Mesendoderm (in vitro differentiated cells): ENCODE measurements around the gene WIPF3.

Source experiments
- DNase-seq: peaks from one replicate; pipeline ENCODE4 v3.0.0; 2013
- H2AK5ac ChIP-seq: 2 replicates; pipeline ENCODE4 v1.6.1; 2013; ENCODE audit warnings: low read length, inconsistent platforms
- H2BK120ac ChIP-seq: 2 replicates; pipeline ENCODE4 v1.6.1; 2013; ENCODE audit warnings: low read depth, mild to moderate bottlenecking, low read length, moderate library complexity, mixed read lengths
- H2BK15ac ChIP-seq: replicated peaks from 2 replicates; pipeline ENCODE4 v1.6.1; 2013; ENCODE audit warnings: low read depth, mild to moderate bottlenecking, moderate library complexity
- H2BK5ac ChIP-seq: 2 replicates; pipeline ENCODE4 v1.6.1; 2013; ENCODE audit warnings: low read length, inconsistent platforms
- H3K18ac ChIP-seq: 2 replicates; pipeline ENCODE4 v1.6.1; 2013; ENCODE audit warnings: mild to moderate bottlenecking, low read length, mixed read lengths
- H3K23ac ChIP-seq: one replicate; pipeline ENCODE4 v1.6.1; 2013; ENCODE audit warnings: low read length
- H3K27ac ChIP-seq: 2 replicates; pipeline ENCODE4 v1.5.1; 2013; ENCODE audit warnings: low read depth, mild to moderate bottlenecking, inconsistent platforms, low read length, moderate library complexity
- H3K27me3 ChIP-seq: 2 replicates; pipeline ENCODE4 v1.6.1; 2013; ENCODE audit warnings: low read length, control low read depth, mild to moderate bottlenecking, inconsistent platforms; ENCODE audit not compliant: insufficient read depth, poor library complexity
- H3K36me3 ChIP-seq: 2 replicates; pipeline ENCODE4 v1.6.1; 2013; ENCODE audit warnings: low read length, inconsistent platforms; ENCODE audit not compliant: control insufficient read depth, insufficient read depth
- H3K4ac ChIP-seq: one replicate; pipeline ENCODE4 v1.6.1; 2013; ENCODE audit warnings: low read depth, mild to moderate bottlenecking, low read length, moderate library complexity
- H3K4me1 ChIP-seq: 2 replicates; pipeline ENCODE4 v1.6.1; 2013; ENCODE audit warnings: low read depth, low read length, inconsistent platforms; ENCODE audit not compliant: control insufficient read depth
- H3K4me2 ChIP-seq: 2 replicates; pipeline ENCODE4 v1.6.1; 2013; ENCODE audit warnings: low read length
- H3K4me3 ChIP-seq: 2 replicates; pipeline ENCODE4 v1.5.1; 2013; ENCODE audit warnings: mild to moderate bottlenecking, low read length
- H3K56ac ChIP-seq: one replicate; pipeline ENCODE4 v1.6.1; 2013; ENCODE audit warnings: low read length
- H3K79me1 ChIP-seq: 2 replicates; pipeline ENCODE4 v1.6.1; 2013; ENCODE audit warnings: low read length, inconsistent platforms
- H3K79me2 ChIP-seq: 2 replicates; pipeline ENCODE4 v1.6.1; 2013; ENCODE audit warnings: mild to moderate bottlenecking, low read length; ENCODE audit not compliant: control insufficient read depth, insufficient read depth
- H3K9ac ChIP-seq: 2 replicates; pipeline ENCODE4 v1.6.1; 2013; ENCODE audit warnings: low read length, inconsistent platforms
- H4K5ac ChIP-seq: one replicate; pipeline ENCODE4 v1.6.1; 2013; ENCODE audit warnings: low read length
- H4K8ac ChIP-seq: one replicate; pipeline ENCODE4 v1.6.1; 2013; ENCODE audit warnings: low read depth, mild to moderate bottlenecking, control low read depth, low read length, moderate library complexity
- WGBS: extraction: QIAGEN DNeasy Blood & Tissue Kit; methylation state at CpG from one replicate; pipeline ENCODE4 v1.1.7; 2013; ENCODE audit warnings: low lambda C conversion rate, missing lambda C conversion rate; ENCODE audit not compliant: insufficient coverage; ENCODE audit errors: extremely low coverage; 5-methylcytosine and 5-hydroxymethylcytosine counted together

The WIPF3 gene

GRCh38 chr7:29818308-29818707 is 12.0 kb downstream of the WIPF3 start:
- Histone ChIP-seq H3K9ac (no peak overlapping the region), H3K36me3 (no peaks in the 10 kb centered on the region), H3K4ac (no peak overlapping the region), H4K8ac (no peak overlapping the region), H3K4me3 (no peak overlapping the region), H2BK5ac (no peak overlapping the region), H4K5ac (no peak overlapping the region), H3K27me3 (no peaks in the 10 kb centered on the region), H2AK5ac (no peak overlapping the region), H3K79me1 (no peaks in the 10 kb centered on the region), H3K18ac (no peak overlapping the region), H2BK120ac (no peak overlapping the region), H3K27ac (no peak overlapping the region), H2BK15ac (no peak overlapping the region), H3K4me1 (no peaks in the 10 kb centered on the region), H3K23ac (no peak overlapping the region), H3K56ac (no peak overlapping the region), H3K79me2 (no peaks in the 10 kb centered on the region), H3K4me2 (no peak overlapping the region)
- DNase-seq: no peak
- no CpG with 5 or more reads among the region's 6 CpGs for WGBS

- H4K8ac ChIP-seq: peak overlapping the region; percentile 86
- no peak overlapping the region for H3K23ac ChIP-seq
- no peak overlapping the region for H3K9ac ChIP-seq
- no peak overlapping the region for H3K4ac ChIP-seq
- no peak overlapping the region for H3K4me3 ChIP-seq
- H2BK15ac ChIP-seq: no peak overlapping the region
- no peak overlapping the region for H2BK5ac ChIP-seq
- DNase-seq: peak; percentile 8
- no CpG with 5 or more reads among the region's 7 CpGs for WGBS
- no peak overlapping the region for H2AK5ac ChIP-seq
- H3K27ac ChIP-seq: no peak overlapping the region
- no peaks in the 10 kb centered on the region for H3K27me3 ChIP-seq
- H3K56ac ChIP-seq: no peak overlapping the region
- no peak overlapping the region for H3K18ac ChIP-seq
- H3K4me2 ChIP-seq: no peak overlapping the region
- no peaks in the 10 kb centered on the region for H3K79me1 ChIP-seq
- no peak overlapping the region for H4K5ac ChIP-seq
- no peak overlapping the region for H2BK120ac ChIP-seq
- H3K4me1 ChIP-seq: no peaks in the 10 kb centered on the region
- no peaks in the 10 kb centered on the region for H3K79me2 ChIP-seq
- H3K36me3 ChIP-seq: no peaks in the 10 kb centered on the region
Observed at GRCh38 chr7:29825775-29826529, 19.6 kb downstream of the WIPF3 start.

GRCh38 chr7:29826530-29826822 is 20.2 kb downstream of the WIPF3 start:
- no peak overlapping the region for H3K9ac ChIP-seq
- no peaks in the 10 kb centered on the region for H3K79me1 ChIP-seq
- no peak overlapping the region for H3K4me2 ChIP-seq
- H3K56ac ChIP-seq: no peak overlapping the region
- H2AK5ac ChIP-seq: no peak overlapping the region
- no peaks in the 10 kb centered on the region for H3K79me2 ChIP-seq
- no peak for DNase-seq
- H3K4me1 ChIP-seq: no peaks in the 10 kb centered on the region
- H3K4me3 ChIP-seq: no peak overlapping the region
- WGBS: no CpG with 5 or more reads among the region's 2 CpGs
- no peak overlapping the region for H4K5ac ChIP-seq
- no peak overlapping the region for H2BK120ac ChIP-seq
- no peak overlapping the region for H3K23ac ChIP-seq
- no peak overlapping the region for H3K18ac ChIP-seq
- no peak overlapping the region for H3K27ac ChIP-seq
- no peaks in the 10 kb centered on the region for H3K36me3 ChIP-seq
- no peak overlapping the region for H4K8ac ChIP-seq
- H3K4ac ChIP-seq: no peak overlapping the region
- no peak overlapping the region for H2BK15ac ChIP-seq
- H2BK5ac ChIP-seq: no peak overlapping the region
- H3K27me3 ChIP-seq: no peaks in the 10 kb centered on the region

- no peak overlapping the region for H3K4me2 ChIP-seq
- no peak overlapping the region for H3K18ac ChIP-seq
- no peak overlapping the region for H4K5ac ChIP-seq
- no peaks in the 10 kb centered on the region for H3K79me2 ChIP-seq
- H3K27ac ChIP-seq: no peak overlapping the region
- H3K23ac ChIP-seq: no peak overlapping the region
- H2BK15ac ChIP-seq: no peak overlapping the region
- no peak overlapping the region for H3K56ac ChIP-seq
- H3K4me3 ChIP-seq: no peak overlapping the region
- no peaks in the 10 kb centered on the region for H3K27me3 ChIP-seq
- H3K36me3 ChIP-seq: no peaks in the 10 kb centered on the region
- no peak overlapping the region for H2BK5ac ChIP-seq
- H3K4ac ChIP-seq: no peak overlapping the region
- DNase-seq: no peak
- H2AK5ac ChIP-seq: no peak overlapping the region
- no peaks in the 10 kb centered on the region for H3K79me1 ChIP-seq
- no peak overlapping the region for H2BK120ac ChIP-seq
- no peak overlapping the region for H3K9ac ChIP-seq
- H3K4me1 ChIP-seq: no peaks in the 10 kb centered on the region
- H4K8ac ChIP-seq: no peak overlapping the region
Observed at GRCh38 chr7:29826904-29827303, 20.6 kb downstream of the WIPF3 start.

GRCh38 chr7:29831705-29832104 is 25.4 kb downstream of the WIPF3 start:
- DNase-seq: no peak
- Histone ChIP-seq H4K8ac (no peak overlapping the region), H3K4me1 (no peaks in the 10 kb centered on the region), H2BK15ac (no peak overlapping the region), H3K23ac (no peak overlapping the region), H3K27me3 (no peaks in the 10 kb centered on the region), H3K27ac (no peak overlapping the region), H3K18ac (no peak overlapping the region), H4K5ac (no peak overlapping the region), H3K56ac (no peak overlapping the region), H3K9ac (no peak overlapping the region), H3K36me3 (no peaks in the 10 kb centered on the region), H3K79me1 (no peaks in the 10 kb centered on the region), H3K4me2 (no peak overlapping the region), H2BK120ac (no peak overlapping the region), H3K79me2 (no peaks in the 10 kb centered on the region), H3K4me3 (no peak overlapping the region), H2BK5ac (no peak overlapping the region), H2AK5ac (no peak overlapping the region), H3K4ac (no peak overlapping the region)
- no CpG with 5 or more reads among the region's 6 CpGs for WGBS

GRCh38 chr7:29833929-29834328 is 27.6 kb downstream of the WIPF3 start:
- no CpG with 5 or more reads among the region's 2 CpGs for WGBS
- Histone ChIP-seq H3K9ac (no peak overlapping the region), H4K8ac (no peak overlapping the region), H2BK15ac (no peak overlapping the region), H3K4ac (no peak overlapping the region), H3K4me3 (no peak overlapping the region), H3K79me1 (no peaks in the 10 kb centered on the region), H3K23ac (no peak overlapping the region), H2AK5ac (no peak overlapping the region), H3K4me1 (no peaks in the 10 kb centered on the region), H4K5ac (no peak overlapping the region), H3K36me3 (no peaks in the 10 kb centered on the region), H3K56ac (no peak overlapping the region), H3K27ac (no peak overlapping the region), H3K4me2 (no peak overlapping the region), H3K79me2 (no peaks in the 10 kb centered on the region), H3K27me3 (no peaks in the 10 kb centered on the region), H2BK5ac (no peak overlapping the region), H2BK120ac (no peak overlapping the region), H3K18ac (no peak overlapping the region)
- DNase-seq: no peak
